D721Med (cell line): ENCODE data around the gene NT5DC1.
A peak's percentile ranks its signal among the peaks of the same experiment; 100 is the strongest.

Experiments used
- DNase-seq: peaks from one replicate; pipeline ENCODE4 v3.0.0; 2011; ENCODE audit warnings: low spot score; ENCODE audit not compliant: insufficient read length
- FAIRE-seq: peaks from 2 replicates; lab custom pipeline; 2011; peaks lifted over from hg19 to GRCh38; lab: Jason Lieb, UNC
- TF ChIP-seq, protein P1 (sequence below): IDR thresholded peaks from 2 replicates; pipeline ENCODE4 v1.5.1; 2012; ENCODE audit warnings: mild to moderate bottlenecking, control low read depth; ENCODE audit not compliant: insufficient read depth; ENCODE audit errors: missing control alignments

Gene NT5DC1

DNA sequence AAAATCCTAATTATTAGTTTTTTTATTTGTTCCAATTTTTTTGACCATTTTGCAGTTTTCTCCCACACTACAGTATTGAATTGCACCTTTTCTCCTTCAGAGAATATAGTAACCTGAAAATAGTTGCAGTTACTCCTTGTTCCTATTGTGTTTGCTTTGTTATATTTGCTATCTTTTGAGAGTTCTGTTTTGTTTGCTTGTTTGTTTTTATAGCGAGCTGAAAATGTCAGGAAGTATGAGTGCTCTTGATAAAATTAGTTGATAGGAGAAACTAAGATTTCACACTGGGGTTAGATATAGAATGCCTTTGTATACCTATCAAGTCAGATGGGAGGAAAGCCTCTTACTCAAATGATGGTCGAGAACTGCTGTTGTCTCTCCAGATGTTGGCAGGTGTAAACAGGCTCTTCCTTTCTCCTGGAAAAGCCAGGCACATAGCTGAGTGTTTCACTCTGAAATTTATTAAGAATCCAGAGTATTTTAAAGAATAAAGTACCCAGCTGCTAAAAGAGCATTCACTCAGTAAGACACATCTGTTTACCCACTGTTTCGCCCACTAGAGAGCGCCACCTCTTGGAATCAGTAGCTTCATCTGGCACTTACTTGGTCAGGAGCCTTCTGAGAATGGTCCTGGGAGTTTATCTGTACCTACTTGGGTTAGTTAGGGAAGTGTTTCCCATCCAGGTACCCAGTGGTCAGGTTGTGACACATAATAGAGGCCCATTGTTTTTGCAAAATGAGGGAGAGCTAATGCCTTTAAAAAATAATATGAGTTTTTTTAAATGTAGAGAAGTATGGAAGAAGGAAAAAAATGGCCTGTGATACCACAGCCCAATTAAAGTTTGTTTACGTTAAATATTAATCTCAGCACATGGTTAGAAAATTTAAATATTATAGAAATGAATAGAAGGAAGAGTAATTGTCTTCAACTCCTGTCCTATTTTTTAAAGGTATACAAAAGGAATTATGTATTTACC lies 11.2 kb downstream of the NT5DC1 start:
- no peak for DNase-seq
- no peak for FAIRE-seq
- TF ChIP-seq, protein P1, sequence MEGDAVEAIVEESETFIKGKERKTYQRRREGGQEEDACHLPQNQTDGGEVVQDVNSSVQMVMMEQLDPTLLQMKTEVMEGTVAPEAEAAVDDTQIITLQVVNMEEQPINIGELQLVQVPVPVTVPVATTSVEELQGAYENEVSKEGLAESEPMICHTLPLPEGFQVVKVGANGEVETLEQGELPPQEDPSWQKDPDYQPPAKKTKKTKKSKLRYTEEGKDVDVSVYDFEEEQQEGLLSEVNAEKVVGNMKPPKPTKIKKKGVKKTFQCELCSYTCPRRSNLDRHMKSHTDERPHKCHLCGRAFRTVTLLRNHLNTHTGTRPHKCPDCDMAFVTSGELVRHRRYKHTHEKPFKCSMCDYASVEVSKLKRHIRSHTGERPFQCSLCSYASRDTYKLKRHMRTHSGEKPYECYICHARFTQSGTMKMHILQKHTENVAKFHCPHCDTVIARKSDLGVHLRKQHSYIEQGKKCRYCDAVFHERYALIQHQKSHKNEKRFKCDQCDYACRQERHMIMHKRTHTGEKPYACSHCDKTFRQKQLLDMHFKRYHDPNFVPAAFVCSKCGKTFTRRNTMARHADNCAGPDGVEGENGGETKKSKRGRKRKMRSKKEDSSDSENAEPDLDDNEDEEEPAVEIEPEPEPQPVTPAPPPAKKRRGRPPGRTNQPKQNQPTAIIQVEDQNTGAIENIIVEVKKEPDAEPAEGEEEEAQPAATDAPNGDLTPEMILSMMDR, result peak; percentile 46

DNA sequence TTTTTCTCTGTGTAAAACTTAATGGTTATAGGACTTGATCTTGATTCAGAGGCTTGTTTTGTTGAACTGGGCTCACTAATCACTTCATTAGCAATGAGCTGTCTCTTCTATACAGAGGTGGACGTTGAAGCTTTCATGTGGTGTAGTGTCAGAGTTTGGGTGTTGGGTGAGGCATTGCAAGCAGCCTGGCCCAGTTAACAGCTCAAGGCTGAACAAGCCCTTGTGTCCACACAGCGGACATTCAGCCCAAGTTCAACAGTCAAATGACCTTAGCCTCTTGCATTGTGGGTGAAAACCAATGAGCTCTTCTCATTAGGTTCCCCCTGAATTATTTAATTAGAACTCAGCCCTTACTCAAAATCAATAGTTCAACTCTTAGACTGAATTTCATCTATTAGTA lies 12.7 kb downstream of the NT5DC1 start:
- FAIRE-seq, result no peak
- no peak for DNase-seq
- TF ChIP-seq, protein P1, result no peak

- TF ChIP-seq, protein P1, result peak; percentile 29
- DNase-seq (no peak), FAIRE-seq (no peak)
Observed at GRCh38 chr6:116115781-116116180, 15.1 kb downstream of the NT5DC1 start.

DNA sequence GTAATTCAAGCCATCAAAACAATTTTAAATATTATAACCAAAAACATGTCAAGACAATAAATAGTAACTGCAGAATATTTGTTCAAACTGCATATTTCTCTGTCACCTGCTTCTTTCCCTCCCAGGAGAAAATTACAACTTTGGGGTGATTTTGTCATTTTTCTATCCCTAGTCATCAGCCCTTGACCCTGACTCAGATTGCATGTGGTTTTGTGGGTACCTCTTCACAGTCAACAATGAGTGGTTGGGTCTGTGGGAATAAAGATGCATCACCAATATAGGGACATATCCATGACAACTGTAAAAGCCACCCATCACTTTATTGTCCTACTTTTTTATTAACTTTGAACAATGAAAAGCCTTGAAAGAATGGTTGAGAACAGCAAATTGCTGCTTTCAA lies 18.0 kb downstream of the NT5DC1 start:
- TF ChIP-seq, protein P1, result no peak
- no peak for DNase-seq
- no peak for FAIRE-seq

DNA sequence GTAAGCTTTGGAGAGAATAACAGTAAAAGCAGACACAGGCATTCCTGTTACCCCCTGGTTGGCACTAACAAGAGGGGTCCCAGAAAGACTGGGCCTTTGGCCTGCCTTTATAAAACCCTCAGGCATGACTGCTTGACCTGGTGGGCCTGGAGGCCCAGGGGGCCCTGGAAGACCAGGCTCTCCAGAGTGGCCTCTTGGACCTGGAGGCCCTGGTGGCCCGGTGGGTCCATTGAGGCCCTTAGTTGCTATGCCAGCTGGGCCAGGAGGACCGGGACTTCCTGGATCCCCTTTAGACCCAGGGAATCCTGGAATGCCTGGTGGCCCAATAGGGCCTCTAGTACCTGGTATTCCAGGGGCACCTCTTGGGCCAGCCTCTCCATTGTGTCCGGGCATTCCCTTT lies 19.8 kb downstream of the NT5DC1 start:
- TF ChIP-seq, protein P1, result no peak
- DNase-seq, result no peak
- no peak for FAIRE-seq

DNA sequence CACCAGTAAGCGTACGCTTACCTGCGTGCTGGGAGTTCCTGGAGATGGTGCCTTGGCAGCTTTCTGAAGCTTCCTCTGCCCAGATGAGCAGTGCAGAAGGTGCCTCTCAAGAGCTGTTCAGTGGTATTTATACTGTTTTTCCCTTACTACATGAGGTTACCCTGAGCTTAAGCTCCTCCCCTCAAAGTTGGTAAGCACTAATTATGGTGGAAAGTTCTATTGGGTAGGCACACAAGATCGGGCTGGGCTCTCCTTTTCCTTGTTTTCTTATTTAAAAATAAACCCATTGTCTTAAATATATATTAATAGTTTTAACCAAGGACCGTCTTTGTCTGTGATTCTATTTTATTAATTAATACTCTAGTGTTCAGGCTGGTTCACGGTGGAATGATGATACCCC lies 25.4 kb downstream of the NT5DC1 start, which contains the start of gene COL10A1:
COL10A1 (minus strand) TSS at position 101 of the 400 bp plus-strand sequence. CDS start 640 bp downstream, outside the sequence.
- no peak for DNase-seq
- TF ChIP-seq, protein P1, result no peak
- FAIRE-seq, result no peak
